ENCODE measurements around the gene MYOM3. TPM values are rescaled to one million over a fixed set of nuclear protein-coding genes. Genes with fewer than 3 reads are reported as not detected.

MYOM3 gene
- total and polyA plus RNA-seq, 3 experiments from 2014 or later = not detected

DNA sequence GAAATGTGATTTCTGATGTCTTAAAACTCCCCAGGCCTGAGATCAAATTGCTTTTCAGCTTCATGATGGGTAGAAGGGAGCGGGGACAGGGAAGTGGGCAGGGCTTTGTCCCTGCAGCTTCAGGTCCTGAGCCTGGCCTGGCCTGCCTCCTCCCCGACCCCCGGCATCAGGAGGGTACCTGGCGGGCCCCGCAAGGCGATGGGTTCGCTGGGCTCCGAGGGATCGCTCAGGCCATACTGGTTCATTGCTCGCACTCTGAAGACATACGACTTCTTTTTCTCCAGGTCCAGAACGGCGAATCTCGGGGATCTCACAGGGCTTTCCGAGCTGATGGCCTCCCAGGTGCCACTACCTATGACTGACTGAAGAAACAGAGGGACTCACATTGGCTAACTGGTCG, 25.5 kb downstream of the MYOM3 start:
- no peaks in the 10 kb centered on the region for H3K9me3 Mint-ChIP-seq
- Histone ChIP-seq H3K4me3 (ENCODE audit: low read length) (no peak overlapping the region), H3K9me3 (ENCODE audit: low read length) (no peaks in the 10 kb centered on the region), H3K27ac (ENCODE audit: low read depth, low read length) (no peak overlapping the region), H3K27me3 (ENCODE audit: insufficient read depth, low read length, poor library complexity, severe bottlenecking) (no peaks in the 10 kb centered on the region), H3K4me1 (ENCODE audit: insufficient read depth, low read length) (no peaks in the 10 kb centered on the region), H3K36me3 (ENCODE audit: insufficient read depth, low read length) (no peaks in the 10 kb centered on the region)
- peaks cover 8 to 16% of the 10 kb centered on the region in 2 donors for H3K27me3 Mint-ChIP-seq
- no peaks in the 10 kb centered on the region for H3K36me3 Mint-ChIP-seq
- no peaks in the 10 kb centered on the region for H3K4me1 Mint-ChIP-seq
- ChIA-PET CTCF (no interaction called here), POLR2A (no interaction called here)
- DNase-seq = no peak
- H3K27ac Mint-ChIP-seq = no peak overlapping the region
- no peak overlapping the region for H3K4me3 Mint-ChIP-seq

GRCh38 chr1:24085546-24085945, 26.4 kb downstream of the MYOM3 start:
- Mint-ChIP-seq H3K9me3 (no peaks in the 10 kb centered on the region), H3K27ac (no peak overlapping the region), H3K36me3 (no peaks in the 10 kb centered on the region), H3K4me3 (no peak overlapping the region), H3K27me3 (peaks cover 8 to 16% of the 10 kb centered on the region in 2 donors), H3K4me1 (no peaks in the 10 kb centered on the region)
- no peak for DNase-seq
- Histone ChIP-seq H3K27ac (ENCODE audit: low read depth, low read length) (no peak overlapping the region), H3K27me3 (ENCODE audit: insufficient read depth, low read length, poor library complexity, severe bottlenecking) (no peaks in the 10 kb centered on the region), H3K9me3 (ENCODE audit: low read length) (no peaks in the 10 kb centered on the region), H3K4me1 (ENCODE audit: insufficient read depth, low read length) (no peaks in the 10 kb centered on the region), H3K4me3 (ENCODE audit: low read length) (no peak overlapping the region), H3K36me3 (ENCODE audit: insufficient read depth, low read length) (no peaks in the 10 kb centered on the region)
- POLR2A ChIA-PET = no interaction called here
- CTCF ChIA-PET = no interaction called here

DNA sequence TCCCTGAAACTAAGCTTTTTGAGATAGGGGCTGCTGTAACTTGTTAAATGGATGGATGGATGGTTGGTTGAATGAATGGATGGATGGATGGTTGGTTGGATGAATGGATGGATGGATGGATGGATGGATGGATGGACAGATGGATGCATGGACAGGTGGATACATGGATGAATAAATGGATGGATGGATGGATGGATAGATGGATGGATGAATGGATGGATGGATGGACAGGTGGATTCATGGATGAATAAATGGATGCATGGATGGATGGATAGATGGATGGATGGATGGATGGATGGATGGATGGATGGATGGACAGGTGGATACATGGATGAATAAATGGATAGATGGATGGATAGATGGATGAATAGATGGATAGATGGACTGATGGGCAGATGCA, 26.9 kb downstream of the MYOM3 start:
- Mint-ChIP-seq H3K4me3 (no peak overlapping the region), H3K4me1 (no peaks in the 10 kb centered on the region), H3K27me3 (peaks cover 8 to 16% of the 10 kb centered on the region in 2 donors), H3K27ac (no peak overlapping the region), H3K9me3 (no peaks in the 10 kb centered on the region), H3K36me3 (no peaks in the 10 kb centered on the region)
- Histone ChIP-seq H3K4me1 (ENCODE audit: insufficient read depth, low read length) (no peaks in the 10 kb centered on the region), H3K9me3 (ENCODE audit: low read length) (no peaks in the 10 kb centered on the region), H3K4me3 (ENCODE audit: low read length) (no peak overlapping the region), H3K36me3 (ENCODE audit: insufficient read depth, low read length) (no peaks in the 10 kb centered on the region), H3K27me3 (ENCODE audit: insufficient read depth, low read length, poor library complexity, severe bottlenecking) (no peaks in the 10 kb centered on the region), H3K27ac (ENCODE audit: low read depth, low read length) (no peak overlapping the region)
- CTCF ChIA-PET = no interaction called here
- no peak for DNase-seq
- POLR2A ChIA-PET = no interaction called here

DNA sequence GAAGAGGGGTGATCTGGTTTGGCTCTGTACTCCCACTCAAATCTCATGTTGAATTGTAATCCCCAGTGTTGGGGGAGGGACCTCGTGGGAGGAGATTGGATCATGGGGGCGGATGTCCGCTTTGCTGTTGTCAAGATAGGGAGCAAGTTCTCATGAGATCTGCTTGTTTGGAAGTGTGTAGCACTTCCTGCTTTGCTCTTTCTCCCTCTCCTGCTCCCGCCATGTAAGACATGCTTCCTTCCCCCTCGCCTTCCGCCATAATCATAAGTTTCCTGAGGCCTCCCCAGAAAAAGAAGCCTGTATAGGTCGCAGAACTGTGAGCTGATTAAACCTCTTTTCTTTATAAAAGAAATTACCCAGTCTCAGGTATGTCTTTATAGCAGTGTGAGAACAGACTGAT, 27.9 kb downstream of the MYOM3 start:
- Histone ChIP-seq H3K4me1 (ENCODE audit: insufficient read depth, low read length) (no peaks in the 10 kb centered on the region), H3K9me3 (ENCODE audit: low read length) (no peaks in the 10 kb centered on the region), H3K27me3 (ENCODE audit: insufficient read depth, low read length, poor library complexity, severe bottlenecking) (no peaks in the 10 kb centered on the region), H3K27ac (ENCODE audit: low read depth, low read length) (no peak overlapping the region), H3K36me3 (ENCODE audit: insufficient read depth, low read length) (no peaks in the 10 kb centered on the region), H3K4me3 (ENCODE audit: low read length) (no peak overlapping the region)
- ChIA-PET POLR2A (no interaction called here), CTCF (no interaction called here)
- no peak overlapping the region for H3K4me3 Mint-ChIP-seq
- no peak overlapping the region for H3K27ac Mint-ChIP-seq
- H3K27me3 Mint-ChIP-seq = peaks cover 8 to 15% of the 10 kb centered on the region in 2 donors
- no peaks in the 10 kb centered on the region for H3K9me3 Mint-ChIP-seq
- H3K36me3 Mint-ChIP-seq = no peaks in the 10 kb centered on the region
- no peak for DNase-seq
- no peaks in the 10 kb centered on the region for H3K4me1 Mint-ChIP-seq

DNA sequence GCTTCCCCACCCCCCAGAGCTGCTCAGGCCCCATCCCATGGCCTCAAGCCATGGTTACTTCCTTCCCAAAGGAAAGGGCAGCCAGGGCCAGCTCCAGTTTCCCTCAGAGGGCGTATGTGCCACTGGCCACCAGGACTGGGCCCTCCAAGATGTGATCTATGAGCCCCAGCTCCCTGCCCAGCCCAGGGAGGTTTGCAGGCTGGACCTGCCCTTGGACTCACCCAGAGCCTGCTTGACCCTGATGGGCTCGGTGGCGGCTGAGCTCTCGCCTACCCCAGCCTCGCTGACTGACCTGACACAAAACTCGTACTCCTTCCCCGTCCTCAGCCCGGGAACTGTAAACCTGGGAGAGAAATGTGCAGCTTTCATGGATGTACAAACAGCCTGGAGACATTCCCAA, 29.6 kb downstream of the MYOM3 start:
- ChIA-PET POLR2A (no interaction called here), CTCF (interaction anchor here (0.9 to 1.0 kb wide), 2 partner anchors 11 to 1842 kb away, joined by 3 to 4 read pairs; no protein-coding TSS in a partner anchor)
- Mint-ChIP-seq H3K4me1 (no peaks in the 10 kb centered on the region), H3K9me3 (no peaks in the 10 kb centered on the region), H3K27ac (peak overlapping the region in 1 of 8 donors; percentile 15), H3K27me3 (peaks cover 8 to 10% of the 10 kb centered on the region in 2 donors), H3K4me3 (no peak overlapping the region), H3K36me3 (no peaks in the 10 kb centered on the region)
- Histone ChIP-seq H3K36me3 (ENCODE audit: insufficient read depth, low read length) (no peaks in the 10 kb centered on the region), H3K4me1 (ENCODE audit: insufficient read depth, low read length) (no peaks in the 10 kb centered on the region), H3K27me3 (ENCODE audit: insufficient read depth, low read length, poor library complexity, severe bottlenecking) (no peaks in the 10 kb centered on the region), H3K9me3 (ENCODE audit: low read length) (no peaks in the 10 kb centered on the region), H3K27ac (ENCODE audit: low read depth, low read length) (no peak overlapping the region), H3K4me3 (ENCODE audit: low read length) (no peak overlapping the region)
- no peak for DNase-seq

- POLR2A ChIA-PET = no interaction called here
These were observed 30.7 kb downstream of the MYOM3 start for GRCh38 chr1:24081190-24081589.

GRCh38 chr1:24080131-24080530, 31.8 kb downstream of the MYOM3 start:
- ChIA-PET CTCF (no interaction called here), POLR2A (no interaction called here)
- no peaks in the 10 kb centered on the region for H3K36me3 ChIP-seq (ENCODE audit: insufficient read depth, low read length)
- peak overlapping the region in 1 of 8 donors; percentile 66 for H3K27ac Mint-ChIP-seq
- no peak overlapping the region for H3K27ac ChIP-seq (ENCODE audit: low read depth, low read length)
- no peaks in the 10 kb centered on the region for H3K9me3 ChIP-seq (ENCODE audit: low read length)
- H3K9me3 Mint-ChIP-seq = no peaks in the 10 kb centered on the region
- H3K4me3 Mint-ChIP-seq = no peak overlapping the region
- no peak for DNase-seq
- no peaks in the 10 kb centered on the region for H3K27me3 ChIP-seq (ENCODE audit: insufficient read depth, low read length, poor library complexity, severe bottlenecking)
- no peak overlapping the region for H3K4me3 ChIP-seq (ENCODE audit: low read length)
- peaks cover 4 to 9% of the 10 kb centered on the region in 2 donors for H3K27me3 Mint-ChIP-seq
- no peaks in the 10 kb centered on the region for H3K36me3 Mint-ChIP-seq
- no peaks in the 10 kb centered on the region for H3K4me1 ChIP-seq (ENCODE audit: insufficient read depth, low read length)
- H3K4me1 Mint-ChIP-seq = no peaks in the 10 kb centered on the region

More at GRCh38 chr1:24081190-24081589, 30.7 kb downstream of the MYOM3 start:
- no peaks in the 10 kb centered on the region for H3K4me1 ChIP-seq (ENCODE audit: insufficient read depth, low read length)
- H3K36me3 ChIP-seq (ENCODE audit: insufficient read depth, low read length) = no peaks in the 10 kb centered on the region
- DNase-seq = no peak
- H3K9me3 ChIP-seq (ENCODE audit: low read length) = no peaks in the 10 kb centered on the region
- H3K9me3 Mint-ChIP-seq = no peaks in the 10 kb centered on the region
- peaks cover 4 to 9% of the 10 kb centered on the region in 2 donors for H3K27me3 Mint-ChIP-seq
- H3K4me3 ChIP-seq (ENCODE audit: low read length) = no peak overlapping the region
- H3K27ac Mint-ChIP-seq = no peak overlapping the region
- CTCF ChIA-PET = interaction anchor here (1.0 kb wide), 1 partner anchor 1843 kb away, joined by 4 read pairs; no protein-coding TSS in a partner anchor
- no peaks in the 10 kb centered on the region for H3K36me3 Mint-ChIP-seq
- no peak overlapping the region for H3K27ac ChIP-seq (ENCODE audit: low read depth, low read length)
- H3K4me3 Mint-ChIP-seq = no peak overlapping the region
- no peaks in the 10 kb centered on the region for H3K4me1 Mint-ChIP-seq
- no peaks in the 10 kb centered on the region for H3K27me3 ChIP-seq (ENCODE audit: insufficient read depth, low read length, poor library complexity, severe bottlenecking)

DNA sequence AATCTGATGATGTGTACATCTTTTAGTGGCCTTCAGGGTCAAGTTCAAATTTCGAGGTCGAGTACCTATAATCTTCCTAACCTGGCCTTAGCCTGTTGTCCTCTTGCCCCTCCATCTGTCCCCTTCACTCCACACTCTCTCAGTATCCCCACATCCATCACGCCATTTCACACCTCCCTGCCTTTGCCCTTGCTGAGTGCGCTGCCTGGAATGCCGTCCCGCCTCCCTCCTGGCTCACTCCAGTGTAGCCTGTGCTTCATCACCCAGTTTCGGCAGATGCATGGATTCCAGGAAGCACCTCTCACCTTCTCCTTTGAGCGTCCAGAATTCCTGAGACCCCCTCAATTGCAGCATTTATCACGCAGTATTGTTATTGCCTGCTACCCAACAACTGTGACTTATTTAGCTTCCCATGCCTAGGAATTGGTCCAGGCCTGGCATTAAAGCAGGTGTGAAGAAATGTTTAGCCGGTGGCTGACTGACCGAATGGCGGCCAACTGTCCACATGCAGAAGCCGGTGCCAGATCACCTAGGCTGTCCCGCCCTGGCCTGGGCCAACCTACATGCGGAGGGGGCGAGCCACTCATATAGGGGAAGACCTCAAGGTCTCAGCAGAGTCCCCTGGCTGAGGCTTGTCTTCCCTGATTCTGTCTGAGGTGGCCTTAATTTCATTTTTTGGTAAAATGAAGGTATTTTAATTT, 34.5 kb downstream of the MYOM3 start:
- no peaks in the 10 kb centered on the region for H3K4me1 ChIP-seq (ENCODE audit: insufficient read depth, low read length)
- no peak overlapping the region for H3K27ac Mint-ChIP-seq
- no peaks in the 10 kb centered on the region for H3K9me3 Mint-ChIP-seq
- no peak overlapping the region for H3K27ac ChIP-seq (ENCODE audit: low read depth, low read length)
- no peaks in the 10 kb centered on the region for H3K27me3 ChIP-seq (ENCODE audit: insufficient read depth, low read length, poor library complexity, severe bottlenecking)
- H3K9me3 ChIP-seq (ENCODE audit: low read length) = no peaks in the 10 kb centered on the region
- ChIA-PET CTCF (no interaction called here), POLR2A (no interaction called here)
- no peak overlapping the region for H3K4me3 Mint-ChIP-seq
- peaks cover 1 to 4% of the 10 kb centered on the region in 2 donors for H3K27me3 Mint-ChIP-seq
- no peaks in the 10 kb centered on the region for H3K4me1 Mint-ChIP-seq
- no peaks in the 10 kb centered on the region for H3K36me3 Mint-ChIP-seq
- DNase-seq = no peak
- no peaks in the 10 kb centered on the region for H3K36me3 ChIP-seq (ENCODE audit: insufficient read depth, low read length)
- no peak overlapping the region for H3K4me3 ChIP-seq (ENCODE audit: low read length)
